Measurements from ENCODE around the gene C1orf159.

The C1orf159 gene

DNA sequence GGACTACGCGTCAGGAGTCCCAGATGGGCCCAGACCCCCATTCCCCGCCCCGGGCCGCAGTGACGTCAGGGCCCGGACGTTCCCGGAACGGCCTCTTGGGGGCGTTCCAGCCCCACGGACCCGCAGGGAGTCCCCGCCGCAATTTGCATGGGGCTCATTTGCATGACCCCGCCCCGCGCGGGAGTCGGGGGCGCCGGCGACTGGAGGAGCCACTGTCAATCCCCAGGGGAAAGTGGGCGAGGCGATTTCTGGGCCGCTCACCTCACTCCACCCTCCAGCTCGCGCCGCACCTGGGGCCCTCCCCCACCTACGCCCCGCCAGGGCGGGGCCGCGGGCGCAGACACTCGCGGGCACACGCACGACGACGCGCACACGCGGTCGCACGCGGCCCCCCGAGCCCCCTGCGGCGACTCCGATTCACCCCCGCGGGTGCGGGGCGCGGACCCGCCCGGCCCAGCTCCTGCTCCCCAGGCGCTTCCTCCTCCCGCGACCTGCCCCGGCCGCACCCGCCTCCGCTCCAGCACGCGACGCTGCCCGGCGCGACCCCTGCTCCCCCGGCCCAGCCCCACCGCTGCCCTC, 82.8 kb downstream of the C1orf159 start:
- DNase-seq = peak; percentile 78 to 94

DNA sequence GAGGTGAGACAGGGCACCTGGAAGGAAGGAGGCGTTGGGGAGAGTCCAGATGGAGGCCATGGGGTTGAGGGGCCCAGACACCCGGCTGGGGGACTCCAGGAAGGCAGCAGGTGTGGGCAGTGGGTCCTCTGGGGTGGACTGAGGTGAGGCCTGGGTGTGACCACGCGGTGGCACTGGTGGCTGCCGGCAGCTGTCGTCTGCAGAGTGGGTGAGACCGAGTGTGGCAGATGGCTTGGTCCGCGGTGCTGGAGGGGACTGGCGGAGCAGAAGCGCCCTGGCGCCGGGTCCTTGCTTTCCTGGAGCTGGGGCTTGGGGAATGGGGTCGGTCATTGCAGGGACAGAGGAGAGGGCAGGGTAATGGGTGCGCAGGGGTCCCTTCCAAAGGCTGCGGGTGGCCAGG, 83.5 kb downstream of the C1orf159 start:
- DNase-seq = peak in 1 of 2 experiments; percentile 47

All from NCI-H446 (cell line).